Measurements from ENCODE around the gene LRFN2.

Gene LRFN2

DNA sequence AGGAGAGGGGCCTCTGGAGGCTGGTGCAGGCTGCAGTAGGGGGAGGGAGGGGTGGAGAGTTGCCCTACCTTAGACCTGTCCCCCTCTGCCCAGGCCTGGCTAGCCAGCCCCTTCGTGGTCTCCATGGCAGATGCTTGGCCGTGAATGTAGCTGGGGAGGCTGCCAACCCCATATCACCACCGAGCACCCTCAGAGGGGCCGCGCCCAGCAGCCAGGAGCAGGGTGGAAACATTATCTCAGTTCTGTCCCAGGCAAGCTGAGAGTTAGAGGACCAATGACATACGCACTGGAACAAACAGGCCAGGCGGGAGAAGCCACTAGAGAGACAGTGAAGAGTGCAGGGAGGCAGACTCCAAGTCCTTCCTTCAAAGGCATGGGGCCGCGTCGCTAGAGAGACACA lies 66.5 kb downstream of the LRFN2 start:
- no peak for DNase-seq (ENCODE audit: low read depth in 2 of 2, low spot score in 1 of 2)

DNA sequence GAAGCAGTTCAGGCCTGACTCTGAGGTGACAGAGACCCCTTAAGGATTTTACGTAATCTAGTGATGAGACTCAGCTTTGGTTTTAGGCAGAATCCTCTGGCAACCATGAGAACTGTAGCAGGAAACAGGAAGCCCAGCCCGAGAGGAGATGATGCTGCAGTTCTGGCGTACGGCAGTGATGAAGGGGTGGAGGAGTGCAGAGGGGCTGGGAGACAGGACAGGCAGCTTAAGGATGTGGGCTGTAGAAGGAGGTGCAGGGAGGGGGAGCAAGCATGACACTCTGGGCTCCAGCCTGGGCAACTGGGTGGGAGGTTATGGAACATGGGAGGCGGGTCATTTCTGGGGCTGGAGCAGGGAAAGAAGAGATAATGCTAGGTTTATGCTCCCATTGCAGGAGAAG lies 67.1 kb downstream of the LRFN2 start:
- DNase-seq (ENCODE audit: low read depth in 2 of 2, low spot score in 1 of 2) = no peak

- DNase-seq (ENCODE audit: low read depth in 2 of 2, low spot score in 1 of 2) = no peak
Measured at GRCh38 chr6:40517654-40518053, 69.5 kb downstream of the LRFN2 start.

DNA sequence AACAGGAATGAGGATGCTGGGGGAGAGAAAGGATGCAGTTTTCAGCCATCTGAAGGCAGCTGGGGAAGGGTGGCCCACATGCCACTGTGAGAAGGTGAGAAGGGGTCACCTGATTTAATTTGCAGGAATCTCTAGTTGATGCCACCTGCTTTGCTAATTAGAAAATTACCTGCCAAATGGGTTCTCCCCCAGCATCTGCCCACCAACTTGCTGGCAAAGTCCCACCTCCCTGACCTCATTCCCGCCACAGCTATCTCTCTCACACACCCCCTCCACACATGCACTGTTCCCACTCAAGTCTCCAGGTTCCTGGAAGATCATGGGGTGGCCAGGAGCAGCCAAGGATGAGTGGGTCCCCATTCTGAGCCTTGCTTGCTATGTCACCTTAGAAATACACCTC lies 70.7 kb downstream of the LRFN2 start:
- DNase-seq (ENCODE audit: low read depth in 2 of 2, low spot score in 1 of 2) = no peak

GRCh38 chr6:40512340-40512739 lies 74.8 kb downstream of the LRFN2 start:
- DNase-seq (ENCODE audit: low read depth in 2 of 2, low spot score in 1 of 2) = no peak

GRCh38 chr6:40511884-40512283 lies 75.3 kb downstream of the LRFN2 start:
- DNase-seq (ENCODE audit: low read depth in 2 of 2, low spot score in 1 of 2) = no peak

DNA sequence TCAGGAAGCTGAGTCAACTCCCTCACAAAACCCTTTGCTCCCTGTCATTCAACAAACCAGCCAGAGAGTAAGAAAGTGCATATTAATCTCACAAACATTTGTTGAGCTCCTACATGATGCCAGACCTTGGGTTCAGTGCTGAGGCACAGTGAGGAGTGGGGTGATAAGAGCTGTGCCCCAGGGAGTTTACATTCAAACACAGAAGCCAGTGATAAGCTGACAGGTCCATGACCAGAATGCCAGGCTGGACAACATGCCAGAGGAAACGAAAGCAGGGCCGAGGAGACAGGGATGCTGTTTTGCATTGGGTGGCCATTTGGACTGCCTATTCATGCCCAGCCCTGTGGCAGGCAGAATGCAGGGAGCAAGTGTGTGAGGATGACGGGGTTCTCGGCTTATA lies 76.7 kb downstream of the LRFN2 start:
- DNase-seq (ENCODE audit: low read depth in 2 of 2, low spot score in 1 of 2) = no peak

- no peak for DNase-seq (ENCODE audit: low read depth in 2 of 2, low spot score in 1 of 2)
Measured at GRCh38 chr6:40509716-40510260, 77.4 kb downstream of the LRFN2 start.

GRCh38 chr6:40509086-40509485 lies 78.1 kb downstream of the LRFN2 start:
- DNase-seq (ENCODE audit: low read depth in 2 of 2, low spot score in 1 of 2) = no peak

- DNase-seq (ENCODE audit: low read depth in 2 of 2, low spot score in 1 of 2) = no peak
Measured at GRCh38 chr6:40506954-40507353, 80.2 kb downstream of the LRFN2 start.

GRCh38 chr6:40505191-40505810 lies 81.9 kb downstream of the LRFN2 start:
- no peak for DNase-seq (ENCODE audit: low read depth in 2 of 2, low spot score in 1 of 2)

- no peak for DNase-seq (ENCODE audit: low read depth in 2 of 2, low spot score in 1 of 2)
Measured at GRCh38 chr6:40504274-40504673, 82.9 kb downstream of the LRFN2 start.

DNA sequence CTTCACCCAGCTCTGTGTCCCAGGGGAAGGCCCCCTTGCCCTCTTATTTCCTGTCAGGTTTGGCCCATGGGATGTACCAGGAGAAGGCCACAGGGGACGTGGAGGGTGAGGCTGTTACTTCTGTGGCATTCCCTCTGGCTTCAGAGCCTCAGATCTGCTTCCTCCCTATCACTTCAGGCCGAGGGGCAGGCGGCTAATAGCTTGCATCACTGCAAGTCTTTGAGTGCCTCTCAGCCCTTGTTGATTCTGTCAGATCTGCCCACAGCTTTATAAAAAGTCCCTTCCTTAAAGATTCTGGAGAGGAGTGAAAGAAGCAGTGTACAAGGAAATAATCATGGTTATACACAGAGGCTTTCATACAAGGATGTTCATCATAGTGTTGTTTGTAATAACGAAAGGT lies 86.9 kb downstream of the LRFN2 start:
- DNase-seq (ENCODE audit: low read depth in 2 of 2, low spot score in 1 of 2) = no peak

GRCh38 chr6:40499215-40499614 lies 87.9 kb downstream of the LRFN2 start:
- DNase-seq (ENCODE audit: low read depth in 2 of 2, low spot score in 1 of 2) = no peak

GRCh38 chr6:40498148-40498547 lies 89.0 kb downstream of the LRFN2 start:
- DNase-seq (ENCODE audit: low read depth in 2 of 2, low spot score in 1 of 2) = no peak

DNA sequence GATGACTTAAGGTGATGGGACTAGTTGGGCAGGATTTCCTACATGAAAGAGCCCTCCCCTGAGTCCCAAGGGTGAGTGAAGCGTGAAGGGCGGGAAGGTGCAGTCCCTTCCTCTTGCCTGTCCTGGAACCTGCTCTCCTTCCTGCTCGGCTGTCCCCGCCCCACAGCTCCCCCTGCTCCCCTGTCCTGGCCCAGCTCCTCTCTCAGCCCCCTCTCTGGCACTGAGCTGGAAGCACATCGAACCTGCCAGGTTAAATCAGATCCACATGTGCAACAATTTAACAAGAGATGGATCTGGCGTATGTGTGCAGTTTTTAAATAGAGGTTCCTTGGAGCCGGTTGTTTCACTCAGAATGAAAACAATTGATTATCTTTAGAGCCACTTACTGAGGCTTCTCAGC lies 95.0 kb downstream of the LRFN2 start:
- DNase-seq (ENCODE audit: low read depth in 2 of 2, low spot score in 1 of 2) = no peak

DNA sequence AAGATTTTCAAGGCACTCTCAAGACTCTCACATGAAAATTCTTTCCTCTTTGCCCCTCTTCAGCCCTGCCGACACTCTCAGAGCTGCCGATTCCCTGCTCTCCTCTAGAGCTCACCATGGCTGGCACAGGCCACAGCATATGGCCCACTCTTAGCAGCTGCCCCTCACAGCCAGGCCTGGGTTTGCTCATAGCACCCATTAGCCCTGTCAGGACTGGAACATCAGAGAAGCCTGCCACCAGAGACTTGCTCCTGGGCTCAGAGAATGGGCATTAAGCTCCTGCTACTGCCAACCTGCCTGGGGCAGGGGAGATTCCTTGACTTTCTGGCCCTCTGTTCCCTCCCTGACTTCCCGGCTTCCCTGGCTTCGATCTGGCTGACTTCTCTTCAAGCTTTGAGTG lies 96.7 kb downstream of the LRFN2 start:
- no peak for DNase-seq (ENCODE audit: low read depth in 2 of 2, low spot score in 1 of 2)

GRCh38 chr6:40489798-40490197 lies 97.4 kb downstream of the LRFN2 start:
- no peak for DNase-seq (ENCODE audit: low read depth in 2 of 2, low spot score in 1 of 2)

GRCh38 chr6:40486576-40486975 lies 100.6 kb downstream of the LRFN2 start:
- DNase-seq (ENCODE audit: low read depth in 2 of 2, low spot score in 1 of 2) = no peak

DNA sequence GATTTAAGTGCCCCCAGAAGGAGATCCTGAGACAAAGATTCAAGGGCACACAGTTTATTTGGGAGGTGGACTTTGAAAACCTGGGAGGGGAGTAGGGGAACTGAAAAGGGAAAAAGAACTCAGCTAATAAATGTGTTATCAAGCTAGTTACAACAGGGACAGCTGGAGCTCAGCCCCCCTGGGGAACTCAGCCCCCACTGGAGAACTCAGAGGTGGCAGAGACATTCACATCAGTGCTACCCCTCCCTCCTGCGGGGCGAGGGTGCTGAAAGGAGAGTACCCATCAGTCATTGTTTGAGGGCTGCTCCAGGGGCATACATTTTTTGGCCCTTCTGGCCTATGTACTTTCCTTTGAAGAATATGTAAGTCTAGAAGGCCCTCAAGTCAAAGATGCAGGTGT lies 101.4 kb downstream of the LRFN2 start:
- no peak for DNase-seq (ENCODE audit: low read depth in 2 of 2, low spot score in 1 of 2)

DNA sequence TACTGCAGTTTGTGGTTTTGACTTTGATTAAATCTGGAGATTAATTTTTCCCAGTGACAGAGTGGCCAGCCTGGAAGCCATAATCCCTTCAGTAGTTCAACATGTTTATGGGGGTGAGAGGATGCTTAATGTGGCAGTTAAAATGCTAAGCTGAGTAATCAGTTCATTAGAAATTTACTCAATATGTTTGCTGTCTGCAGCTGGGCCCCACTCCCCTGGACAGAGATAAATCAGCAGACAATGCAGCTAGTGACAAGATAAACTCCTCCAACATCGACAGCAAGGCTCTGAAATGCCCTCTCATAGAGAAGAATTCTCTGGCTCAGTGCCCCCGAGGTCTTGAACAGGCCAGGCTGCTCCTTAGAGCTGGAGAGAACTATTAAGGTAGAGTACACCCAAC lies 101.9 kb downstream of the LRFN2 start:
- DNase-seq (ENCODE audit: low read depth in 2 of 2, low spot score in 1 of 2) = no peak

DNA sequence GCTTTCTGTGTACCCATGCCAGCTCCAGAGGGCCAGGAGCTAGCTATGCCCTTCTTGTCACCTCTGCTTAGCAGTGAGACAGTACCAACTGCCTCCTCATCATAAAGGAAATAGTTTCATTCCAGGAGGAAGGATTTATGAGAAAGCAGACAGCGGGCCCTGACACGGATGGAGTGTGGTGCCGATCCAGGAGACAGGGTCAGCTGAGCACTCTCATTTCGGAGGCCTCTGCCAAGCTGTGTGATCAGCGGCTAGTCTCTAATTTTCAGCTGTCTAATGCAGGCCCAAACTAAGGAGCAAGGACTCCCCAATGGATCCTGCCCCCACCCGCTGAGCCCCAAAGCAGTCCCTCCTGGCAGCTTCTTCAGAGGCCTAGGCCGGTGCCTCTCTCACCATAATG lies 103.1 kb downstream of the LRFN2 start:
- DNase-seq (ENCODE audit: low read depth in 2 of 2, low spot score in 1 of 2) = no peak

DNA sequence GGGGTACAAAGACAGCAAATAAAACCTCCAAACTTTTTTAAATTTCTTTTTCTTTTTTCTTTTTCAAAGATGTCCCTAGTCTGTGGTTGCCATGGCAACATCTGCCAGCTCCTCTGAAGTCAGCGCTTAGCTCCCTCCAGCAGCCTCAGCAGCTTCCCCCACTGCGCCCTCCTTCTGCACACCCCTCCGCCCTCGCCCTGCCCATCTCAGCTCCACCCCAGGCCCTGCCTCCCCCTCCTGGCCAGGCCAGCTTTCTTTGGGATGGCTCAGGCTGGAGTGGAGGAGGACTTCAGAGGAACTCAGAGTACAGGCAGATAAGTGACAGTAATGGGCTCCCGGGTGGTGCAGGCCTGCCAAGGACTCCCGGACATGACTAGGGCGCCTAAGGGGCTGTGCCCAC lies 104.6 kb downstream of the LRFN2 start:
- no peak for DNase-seq (ENCODE audit: low read depth in 2 of 2, low spot score in 1 of 2)

GRCh38 chr6:40480678-40481077 lies 106.5 kb downstream of the LRFN2 start:
- no peak for DNase-seq (ENCODE audit: low read depth in 2 of 2, low spot score in 1 of 2)

All from stimulated activated CD8-positive, alpha-beta memory T cell treated with anti-CD3 and anti-CD28 coated beads, Interleukin-4, amount 100 ng/mL, for 1 hour (primary cell).